Right kidney (tissue), 1 donor: Measurements from ENCODE around the gene KRT84.
A peak's percentile ranks its signal among the peaks of the same experiment; 100 is the strongest.

Source experiments
- DNase-seq: peaks from one replicate; pipeline ENCODE4 v3.0.0-alpha.2; 2016

Gene KRT84

DNA sequence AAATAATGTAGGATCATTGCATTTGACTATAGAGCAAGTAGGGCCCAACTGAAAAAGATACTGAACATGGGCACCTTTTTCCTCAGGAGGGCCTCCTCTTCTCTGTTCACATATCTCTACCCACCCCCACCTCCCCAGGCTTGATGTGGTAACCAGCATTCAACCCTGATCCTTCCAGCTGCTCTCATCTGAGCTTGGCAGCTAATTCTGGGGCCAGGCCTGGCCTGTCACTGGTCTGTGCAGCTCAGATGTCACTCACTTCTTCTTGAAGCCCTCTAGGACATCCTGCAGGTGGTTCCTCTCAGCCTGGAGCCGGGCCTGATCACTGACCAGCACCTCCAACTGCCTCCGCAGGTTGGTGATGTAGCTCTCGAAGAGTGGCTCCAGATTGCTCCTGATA, 2.1 kb downstream of the KRT84 start:
- DNase-seq, result no peak

DNA sequence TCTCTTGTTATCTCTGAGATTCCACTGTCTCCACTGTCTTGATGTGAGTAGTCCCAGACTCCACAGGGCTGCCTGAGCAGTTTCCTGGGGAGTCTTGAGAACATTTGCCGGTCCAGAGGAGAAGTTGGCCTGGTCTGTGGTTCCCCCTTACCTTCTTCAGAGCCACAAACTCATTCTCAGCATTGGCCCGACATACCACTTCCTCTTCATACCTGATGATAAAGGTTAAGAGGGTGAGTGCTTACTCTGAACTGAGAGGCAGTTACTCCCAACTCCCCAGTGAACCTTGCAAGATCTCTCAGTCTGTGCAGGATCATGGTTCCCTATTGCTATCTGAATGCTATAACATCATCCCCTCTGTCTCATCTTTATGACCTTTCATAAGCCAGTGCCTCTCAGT, 2.6 kb downstream of the KRT84 start:
- DNase-seq, result no peak

DNA sequence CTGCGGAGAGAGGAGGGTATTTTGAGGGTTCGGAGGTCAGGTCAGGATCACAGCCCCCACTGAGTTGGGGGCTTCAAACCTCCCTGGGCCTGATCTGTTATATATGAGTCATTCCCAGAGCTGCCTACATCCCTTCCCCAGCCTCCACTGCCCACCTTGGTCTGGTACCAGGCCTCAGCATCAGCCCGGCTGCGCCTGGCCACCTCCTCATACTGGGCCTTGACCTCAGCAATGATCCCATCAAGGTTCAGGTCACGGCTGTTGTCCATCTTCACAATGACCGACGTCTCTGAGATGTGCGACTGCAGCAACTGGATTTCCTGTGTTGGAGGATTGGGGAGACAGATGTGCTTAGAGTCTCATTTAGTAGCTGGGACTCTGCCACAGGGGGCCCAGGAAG, 4.2 kb downstream of the KRT84 start:
- DNase-seq, result no peak

DNA sequence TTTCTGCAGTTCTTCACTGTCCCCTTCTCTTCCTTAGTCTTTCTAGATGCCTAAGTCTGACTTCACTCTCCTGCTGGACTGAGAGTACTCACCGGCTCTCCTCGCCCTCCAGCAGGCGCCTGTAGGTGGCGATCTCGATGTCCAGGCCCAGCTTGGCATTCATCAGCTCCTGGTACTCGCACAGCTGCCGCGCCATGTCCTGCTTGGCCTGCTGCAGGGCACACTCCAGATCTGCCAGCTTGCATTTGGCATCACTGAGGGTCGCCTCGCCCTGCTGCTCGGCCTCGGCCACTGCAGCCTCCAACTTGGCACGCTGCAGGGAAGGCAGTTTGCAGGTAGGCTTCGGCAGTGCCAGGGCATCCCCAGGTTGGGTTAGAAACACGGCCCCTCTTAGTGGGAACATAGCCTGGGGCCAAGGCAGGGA, 5.2 kb downstream of the KRT84 start:
- no peak for DNase-seq

DNA sequence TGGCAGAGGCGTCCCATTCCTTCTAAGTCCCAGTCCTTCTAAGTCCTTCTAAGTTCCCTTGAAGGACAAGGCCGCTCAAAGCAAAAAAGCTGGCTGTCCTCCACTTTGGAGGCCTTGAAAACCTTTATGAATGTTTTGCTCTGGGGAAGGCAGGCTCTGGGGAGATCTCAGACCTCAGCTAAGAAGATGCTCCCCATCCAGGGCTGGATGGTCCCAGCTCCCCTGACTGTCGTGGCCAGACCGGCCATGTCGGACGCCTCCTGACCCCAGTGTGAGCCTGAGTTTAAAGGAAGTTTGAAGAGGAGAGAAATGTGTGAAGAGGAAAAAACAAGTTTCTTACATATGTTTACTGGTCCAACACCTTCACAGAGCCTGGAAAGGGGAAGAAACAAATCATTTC, 5.9 kb downstream of the KRT84 start:
- DNase-seq, result no peak

DNA sequence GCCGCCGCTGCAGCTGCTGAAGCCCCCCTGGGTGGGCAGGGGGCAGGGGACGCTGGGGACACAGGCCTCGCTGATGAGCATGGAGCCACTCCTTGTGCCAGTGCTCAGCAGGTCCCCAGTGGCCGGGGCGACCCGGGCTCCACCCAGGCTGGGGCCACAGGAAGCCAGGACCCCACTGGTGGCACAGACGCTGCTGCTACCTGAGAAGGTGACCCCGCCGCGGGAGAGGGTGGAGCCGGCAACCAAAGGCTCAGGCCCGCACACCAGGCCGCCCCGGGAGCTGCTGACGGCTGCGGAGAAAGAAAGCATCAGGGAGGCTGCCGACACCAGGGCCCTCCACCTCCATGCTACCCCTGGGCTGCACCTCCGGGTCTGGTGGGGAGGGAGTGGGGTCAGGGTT, 7.4 kb downstream of the KRT84 start:
- DNase-seq, result no peak

DNA sequence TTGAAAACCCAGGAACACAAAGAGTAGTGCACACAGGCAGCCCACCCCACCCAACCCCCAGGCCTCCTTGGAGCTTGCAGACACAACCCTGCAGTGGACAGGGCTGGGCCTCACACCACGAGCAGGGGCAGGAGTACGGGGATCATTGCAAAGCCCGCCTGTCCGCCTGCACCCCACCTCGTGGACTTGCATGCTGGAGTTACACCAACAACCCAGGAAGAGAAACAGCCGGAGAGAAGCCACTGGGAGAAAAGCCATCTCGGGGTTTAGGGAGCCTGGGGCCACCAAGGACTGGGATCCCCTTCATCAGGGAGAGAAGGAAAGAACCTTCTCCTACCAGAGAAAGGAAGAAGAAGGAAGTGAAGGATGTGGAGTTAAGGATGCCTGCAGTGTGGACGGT, 8.2 kb downstream of the KRT84 start:
- no peak for DNase-seq

DNA sequence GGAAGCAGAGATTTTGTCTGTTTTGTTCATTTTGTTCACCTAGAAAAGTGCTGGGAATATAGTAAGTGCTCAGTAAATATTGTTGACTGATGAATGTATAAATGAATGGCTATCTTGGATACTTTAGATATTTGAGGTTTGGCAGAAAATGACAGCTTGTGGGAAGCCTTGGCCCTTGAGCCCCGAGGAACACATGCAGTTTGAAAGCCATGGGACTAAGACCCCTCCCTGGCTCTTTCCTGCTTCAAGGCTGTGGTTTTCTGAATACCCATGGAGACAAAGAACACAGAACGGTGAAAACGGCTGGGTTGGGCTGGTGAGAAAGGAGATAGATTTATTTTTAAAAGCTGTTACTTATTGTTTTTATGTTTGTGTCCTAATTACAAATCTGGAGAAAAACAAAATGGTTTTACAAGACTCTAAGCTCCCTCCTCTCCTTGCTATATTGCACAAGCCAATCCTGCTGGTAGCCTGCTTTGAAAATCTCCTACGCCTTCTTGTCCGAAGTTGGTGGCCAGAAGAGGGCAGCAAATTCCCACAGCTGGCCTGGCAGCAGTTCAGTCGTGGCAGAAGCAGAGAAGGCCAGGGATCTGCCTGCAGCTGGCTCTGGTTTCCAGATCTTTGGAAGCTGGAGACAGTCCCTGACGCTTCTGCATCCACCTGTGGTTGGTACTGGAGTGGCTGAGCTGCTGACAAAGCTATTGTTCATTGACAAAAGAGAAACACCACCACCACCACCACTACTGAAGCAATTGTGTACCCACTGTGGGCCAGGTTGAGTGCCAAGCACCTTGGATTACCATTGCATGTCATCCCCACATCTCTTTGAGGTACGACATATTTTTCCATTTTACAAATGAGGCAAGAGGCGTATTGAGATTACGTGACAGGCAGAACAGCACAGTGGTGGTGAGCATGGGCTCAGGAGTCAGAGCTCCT, 13.0 kb downstream of the KRT84 start:
- DNase-seq, result peak; percentile 54

DNA sequence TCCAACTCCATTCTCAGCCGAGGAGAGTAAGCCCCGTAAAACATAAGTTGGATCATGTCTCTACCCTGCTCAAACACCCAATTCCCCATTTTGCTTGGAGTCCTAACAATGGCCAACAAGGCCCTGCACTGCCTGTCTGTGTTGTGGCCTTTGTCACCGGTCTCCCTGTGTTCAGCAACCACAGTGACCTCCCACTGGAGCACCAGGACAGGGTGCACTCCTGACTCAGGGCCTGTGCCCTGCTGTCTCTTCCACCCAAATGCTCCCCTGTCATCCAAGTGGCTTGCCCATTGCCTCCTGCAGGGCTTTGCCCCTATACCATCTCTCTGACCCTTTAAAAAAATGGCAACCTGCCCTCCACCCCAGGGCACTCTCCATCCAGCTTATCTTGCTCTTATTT, 13.7 kb downstream of the KRT84 start:
- no peak for DNase-seq

DNA sequence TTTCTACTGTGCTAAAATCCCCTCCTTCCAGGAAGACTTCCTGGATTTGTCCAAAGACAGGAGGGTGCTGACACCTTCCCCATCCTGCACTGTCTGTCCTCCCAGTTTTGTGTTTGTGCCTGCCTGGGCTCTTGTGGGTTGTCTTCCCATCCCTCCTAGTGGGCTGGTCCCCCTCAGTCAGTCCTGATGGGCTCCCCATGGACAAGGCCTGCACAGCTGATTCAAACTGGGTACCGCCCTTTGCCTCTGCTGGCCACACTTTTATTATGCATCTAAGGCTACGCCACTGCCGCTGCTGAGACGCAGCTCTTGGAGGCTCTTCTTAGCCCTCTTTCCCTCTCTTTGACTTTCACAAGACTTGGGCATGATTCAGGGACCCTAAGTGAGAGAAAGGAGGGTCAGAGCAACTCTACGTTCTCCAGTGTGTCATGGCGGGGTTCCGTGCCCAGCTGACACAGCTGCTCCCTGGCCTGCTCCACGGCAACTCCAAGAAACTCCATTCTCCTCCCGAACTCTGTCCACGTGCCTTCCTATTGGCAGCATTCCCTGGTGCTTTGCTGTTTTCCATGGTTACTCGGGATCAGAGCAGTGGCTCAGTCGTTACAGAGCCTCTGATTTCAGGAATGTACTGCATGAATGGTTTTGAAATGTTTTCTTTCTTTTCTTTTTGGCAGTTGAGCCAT, 14.4 kb downstream of the KRT84 start:
- DNase-seq, result no peak

DNA sequence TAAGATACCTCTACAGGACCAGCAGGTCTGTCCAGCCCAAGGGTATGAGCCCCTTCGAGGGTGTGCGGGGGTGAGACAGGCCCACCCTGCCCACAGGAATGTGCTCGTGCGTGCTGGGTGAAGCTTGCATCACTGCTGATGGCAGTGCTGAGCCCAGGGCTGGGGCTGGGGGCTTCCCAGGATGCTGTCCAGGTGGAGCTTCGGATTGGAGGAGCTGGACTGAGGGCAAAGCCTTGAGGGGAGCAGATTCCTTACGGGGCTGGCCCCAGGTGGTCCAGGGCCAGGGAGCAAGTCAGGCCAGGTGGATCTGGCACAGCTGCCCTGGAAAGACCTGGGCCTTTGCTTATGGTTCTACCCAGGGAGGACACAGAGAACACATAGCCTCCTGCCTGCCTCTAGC, 15.6 kb downstream of the KRT84 start:
- no peak for DNase-seq

DNA sequence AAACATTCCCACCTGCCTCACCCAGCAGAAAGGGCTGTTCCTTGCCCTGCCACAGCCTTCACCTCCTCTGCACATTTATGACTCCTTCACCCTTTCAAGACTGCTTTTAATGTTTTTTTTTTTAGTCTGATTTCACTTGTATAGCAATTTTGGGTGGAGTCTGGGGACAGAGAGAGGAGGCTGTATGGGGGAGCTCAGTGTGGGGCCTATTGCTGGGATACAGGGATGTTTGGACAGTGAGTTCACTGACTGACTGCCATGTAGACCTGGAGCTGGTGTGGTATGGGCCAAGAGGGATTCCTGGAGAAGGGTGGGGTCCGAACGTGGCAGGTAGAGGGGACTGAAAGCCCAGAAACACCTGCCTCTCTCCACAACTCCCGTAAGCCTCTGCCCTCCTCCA, 16.2 kb downstream of the KRT84 start:
- DNase-seq, result no peak

DNA sequence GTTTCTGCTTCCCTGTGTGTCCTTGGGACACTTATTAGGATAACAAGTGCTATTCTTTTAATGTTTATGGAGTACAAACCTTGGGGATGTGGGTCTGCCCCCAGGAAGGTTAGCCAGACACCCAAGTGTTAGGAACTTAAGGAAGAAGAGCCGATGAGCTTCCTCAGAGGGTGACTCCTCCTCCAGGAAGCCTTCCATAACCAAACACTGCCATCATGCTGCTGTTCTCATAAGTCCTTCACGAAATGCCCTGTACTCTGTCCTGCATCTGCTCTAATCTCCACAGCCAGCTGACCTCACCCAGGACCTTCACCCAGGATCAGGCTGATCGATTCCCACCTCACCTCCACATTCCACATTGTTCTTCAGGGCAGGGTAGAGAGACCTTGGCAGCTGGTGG, 16.9 kb downstream of the KRT84 start:
- no peak for DNase-seq

DNA sequence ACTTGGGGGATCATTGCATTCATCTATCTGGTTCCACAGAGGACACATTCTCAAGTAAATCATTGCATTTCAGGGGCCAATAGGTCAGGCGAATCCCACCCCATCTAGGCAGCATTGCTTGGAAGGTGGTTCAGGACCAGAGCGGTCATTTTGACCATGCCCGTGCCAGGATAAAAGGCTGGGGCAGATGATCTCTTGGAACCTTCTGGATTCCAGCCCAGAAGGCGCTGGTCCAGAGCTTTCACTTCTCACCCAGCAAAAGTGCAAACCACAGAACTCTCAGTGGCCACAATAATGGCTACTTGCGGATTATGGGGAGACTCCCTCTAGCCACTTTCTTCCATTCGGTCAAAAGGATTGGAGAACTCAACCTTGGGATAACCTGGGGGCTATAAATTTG, 17.6 kb downstream of the KRT84 start:
- no peak for DNase-seq

DNA sequence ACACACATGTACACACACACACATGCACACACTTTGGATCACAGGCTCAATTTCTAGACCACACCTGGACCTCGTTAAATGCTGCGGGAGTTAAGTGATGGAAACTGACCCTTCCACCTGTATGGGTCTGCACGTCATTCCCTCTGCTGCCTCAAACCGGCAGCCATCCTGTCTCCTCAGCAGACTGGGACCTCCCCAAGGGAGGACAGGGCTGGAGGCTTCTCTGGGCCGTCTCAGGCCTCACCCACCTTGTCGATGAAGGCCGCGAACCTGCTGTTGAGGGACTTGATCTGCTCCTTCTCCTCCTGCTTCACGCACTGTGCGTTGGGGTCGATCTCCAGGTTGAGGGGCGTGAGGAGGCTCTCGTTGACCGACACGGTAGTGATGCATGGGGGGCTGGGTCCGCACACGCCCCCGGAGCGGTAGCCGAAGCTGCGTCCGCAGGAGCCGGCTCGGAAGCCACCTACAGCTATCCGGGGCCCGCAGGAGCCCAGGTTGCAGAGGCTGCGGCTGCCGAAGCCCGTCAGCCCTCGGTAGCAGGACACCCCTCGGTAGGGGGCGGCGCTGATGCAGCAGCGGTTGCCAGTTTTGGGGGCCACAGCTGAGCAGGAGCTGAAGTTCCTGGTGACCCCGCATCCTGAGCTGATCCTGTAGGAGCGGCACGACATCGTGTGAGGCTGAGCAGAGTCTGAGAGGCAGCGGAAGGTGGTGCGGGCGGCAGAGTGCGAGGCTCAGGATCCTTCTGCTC, 18.5 kb downstream of the KRT84 start, which contains the start of gene KRT85:
Gene KRT85 (minus strand): TSS at position 744 of the 748 bp plus-strand sequence. CDS start 76 bp downstream, at position 668.
- no peak for DNase-seq

DNA sequence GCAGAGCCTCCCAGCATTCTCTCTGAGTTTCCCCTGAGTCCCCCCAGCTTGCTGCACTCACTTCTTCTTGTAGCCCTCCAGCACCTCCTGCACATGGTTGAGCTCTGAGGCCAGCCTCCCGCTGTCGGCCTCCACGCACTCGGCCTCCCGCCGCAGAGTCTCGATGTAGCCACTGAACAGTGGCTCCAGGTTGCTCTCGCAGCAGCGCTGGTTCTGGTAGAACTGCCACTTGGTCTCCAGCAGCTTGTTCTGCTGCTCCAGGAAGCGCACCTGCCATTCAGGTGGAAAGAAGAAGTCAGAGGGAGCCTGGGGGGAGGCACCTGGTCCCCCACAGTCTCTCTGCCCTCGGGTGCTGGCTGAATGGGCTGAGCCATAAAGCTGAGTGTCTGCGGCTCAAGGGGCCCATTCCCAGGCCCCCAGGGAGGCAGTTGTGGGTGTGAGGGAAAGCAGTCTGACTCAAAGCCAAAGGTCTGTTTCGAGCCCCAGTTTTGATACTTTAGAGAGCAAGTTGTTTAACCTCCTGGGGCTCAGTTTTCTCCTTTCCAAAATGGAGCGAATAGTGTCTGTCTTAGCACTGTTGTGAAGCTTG, 20.5 kb downstream of the KRT84 start:
- no peak for DNase-seq

DNA sequence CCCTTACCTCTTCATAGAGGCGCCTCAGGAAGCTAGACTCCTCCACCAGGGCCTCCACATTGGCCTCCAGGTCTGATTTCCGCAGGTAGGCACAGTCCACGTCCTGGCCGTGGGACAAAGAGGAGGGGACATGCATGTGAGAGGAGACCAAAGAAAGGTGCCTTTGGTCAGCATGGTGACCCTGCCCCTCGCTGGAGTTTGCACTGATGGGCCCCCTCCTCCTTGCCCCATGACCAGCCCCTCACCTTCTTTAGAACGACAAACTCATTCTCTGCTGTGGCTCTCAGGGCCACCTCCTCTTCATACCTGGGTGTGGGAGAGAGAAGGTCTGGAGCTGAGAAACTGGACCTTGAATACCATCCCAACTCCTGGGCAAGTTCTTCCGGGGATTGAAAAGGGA, 21.4 kb downstream of the KRT84 start:
- no peak for DNase-seq

DNA sequence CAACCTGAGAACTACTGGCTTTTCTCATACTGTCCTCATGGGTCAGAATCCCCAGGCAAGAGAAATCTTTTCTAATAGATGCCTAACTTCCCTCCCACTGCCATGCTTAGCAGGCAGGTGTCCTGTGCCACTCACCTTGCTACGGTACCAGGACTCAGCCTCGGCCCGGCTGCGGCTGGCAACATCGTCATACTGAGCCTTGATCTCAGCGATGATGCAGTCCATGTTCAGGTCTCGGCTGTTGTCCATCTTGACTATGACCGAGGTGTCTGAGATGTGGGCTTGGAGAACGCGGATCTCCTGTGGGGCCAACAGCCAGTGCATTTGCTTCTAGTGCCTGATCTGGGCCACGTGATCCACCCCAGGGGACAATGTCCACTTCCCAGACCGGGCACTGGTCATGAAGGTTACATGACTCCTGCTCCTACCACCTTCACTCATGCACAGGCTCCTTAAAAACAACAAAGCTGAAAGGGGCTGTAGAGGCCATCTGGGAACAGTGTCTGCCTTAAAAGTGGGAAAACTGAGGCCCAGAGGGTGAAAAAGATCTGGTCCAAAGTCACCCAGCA, 22.3 kb downstream of the KRT84 start:
- no peak for DNase-seq

DNA sequence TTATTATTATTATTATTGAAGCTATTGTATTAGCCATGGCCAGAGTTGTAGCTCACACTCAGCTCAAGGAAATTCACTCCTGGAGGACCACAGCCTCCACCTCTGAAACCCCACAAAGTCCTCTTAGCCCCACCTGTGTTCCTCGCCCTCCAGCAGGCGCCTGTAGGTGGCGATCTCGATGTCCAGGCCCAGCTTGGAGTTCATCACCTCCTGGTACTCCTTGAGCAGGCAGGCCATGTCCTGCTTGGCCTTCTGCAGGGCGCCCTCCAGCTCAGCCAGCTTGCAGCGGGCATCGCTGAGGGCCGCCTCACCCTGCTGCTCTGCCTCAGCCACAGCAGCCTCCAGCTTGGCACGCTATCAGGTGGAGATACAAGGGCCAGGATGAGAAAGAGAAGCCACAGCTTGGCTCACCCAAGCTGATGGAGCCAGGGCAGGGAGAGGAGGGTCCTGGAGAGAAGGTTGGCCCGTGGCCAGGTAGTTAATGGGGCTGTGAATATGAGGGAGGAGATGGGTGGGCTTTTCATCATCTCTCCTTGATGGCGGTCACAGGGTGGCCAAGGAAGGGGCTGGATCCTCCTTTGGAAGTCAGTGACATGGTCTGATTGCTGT, 23.2 kb downstream of the KRT84 start:
- no peak for DNase-seq

DNA sequence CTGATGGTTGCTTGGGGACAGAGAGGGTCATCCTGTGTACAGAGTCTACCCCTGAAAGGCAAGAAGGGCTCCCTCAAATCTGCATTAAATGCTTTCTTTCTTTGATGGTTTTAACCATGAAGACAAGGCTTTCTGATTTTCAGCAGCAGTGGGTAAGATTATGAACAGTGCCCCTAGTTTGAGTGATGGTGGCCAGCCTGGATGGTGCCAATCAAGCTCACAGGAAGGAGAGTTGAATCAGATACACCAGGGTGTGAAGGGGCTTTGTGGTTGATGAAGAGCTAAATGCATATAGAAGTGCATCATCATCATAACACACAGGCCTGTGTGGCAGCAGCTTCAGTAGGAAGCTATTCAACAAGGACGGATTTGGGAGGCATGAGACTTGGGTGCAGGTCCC, 23.9 kb downstream of the KRT84 start:
- DNase-seq, result no peak

DNA sequence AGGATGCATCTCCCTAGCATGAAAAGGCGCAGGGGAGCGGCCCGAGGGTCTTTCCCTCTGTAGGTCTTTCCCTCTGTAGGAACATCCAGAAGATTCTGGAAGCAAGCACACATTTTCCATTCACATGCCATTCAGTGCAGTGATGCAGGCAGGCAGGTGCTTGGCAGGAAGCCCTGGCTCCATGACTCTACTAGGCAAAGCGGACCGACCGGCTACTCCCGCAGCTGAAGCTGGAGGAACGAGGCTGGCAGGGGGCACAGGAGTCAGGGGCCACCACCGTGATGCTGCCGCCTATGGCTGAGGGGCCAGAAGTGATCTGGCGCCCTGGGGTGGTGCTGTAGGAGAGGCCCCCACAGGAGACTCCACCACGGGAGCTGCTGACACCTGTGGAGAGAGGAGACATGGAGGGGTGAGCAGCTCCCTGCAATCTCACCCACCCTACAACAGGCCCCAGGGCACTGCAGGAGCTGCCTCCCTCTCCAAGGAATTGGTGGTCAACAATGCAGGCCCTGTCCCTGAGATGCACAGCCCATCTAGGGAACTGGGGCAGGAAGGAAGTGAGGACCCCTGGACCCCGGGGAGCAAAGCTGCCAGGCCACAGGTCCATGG, 24.7 kb downstream of the KRT84 start:
- DNase-seq, result no peak
